ENCODE results near the gene FITM2. TPM values are rescaled to one million over a fixed set of nuclear protein-coding genes. Genes with fewer than 3 reads are reported as not detected.

The FITM2 gene
- total RNA-seq, 4 donors from 2014 or later = 9.0 to 13.8 (median 10.7) TPM

DNA sequence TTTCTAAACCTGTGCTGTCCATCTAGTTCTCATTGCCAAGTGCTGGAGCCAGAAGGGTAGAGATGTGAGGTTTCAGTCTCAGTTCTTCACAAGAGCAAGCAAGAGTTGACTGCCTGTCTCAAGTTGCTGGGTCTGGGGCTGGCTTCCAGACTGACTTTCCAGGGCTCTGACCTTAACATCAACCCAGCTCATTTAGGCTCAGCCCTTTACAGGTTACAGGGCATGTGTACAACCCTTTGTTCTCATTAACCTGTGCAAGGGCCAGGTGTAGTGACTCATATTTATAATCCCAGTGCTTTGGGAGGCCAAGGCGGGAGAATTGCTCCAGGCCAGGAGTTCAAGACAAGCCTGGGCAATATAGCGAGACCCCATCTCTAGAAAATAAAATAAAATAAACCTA, 30.6 kb downstream of the FITM2 start:
- TF ChIP-seq POLR2A (IDR thresholded peaks at IDR 0.05) (no peak), EP300 (IDR thresholded peaks at IDR 0.05) (no peak)
- TF ChIP-seq, protein P1, sequence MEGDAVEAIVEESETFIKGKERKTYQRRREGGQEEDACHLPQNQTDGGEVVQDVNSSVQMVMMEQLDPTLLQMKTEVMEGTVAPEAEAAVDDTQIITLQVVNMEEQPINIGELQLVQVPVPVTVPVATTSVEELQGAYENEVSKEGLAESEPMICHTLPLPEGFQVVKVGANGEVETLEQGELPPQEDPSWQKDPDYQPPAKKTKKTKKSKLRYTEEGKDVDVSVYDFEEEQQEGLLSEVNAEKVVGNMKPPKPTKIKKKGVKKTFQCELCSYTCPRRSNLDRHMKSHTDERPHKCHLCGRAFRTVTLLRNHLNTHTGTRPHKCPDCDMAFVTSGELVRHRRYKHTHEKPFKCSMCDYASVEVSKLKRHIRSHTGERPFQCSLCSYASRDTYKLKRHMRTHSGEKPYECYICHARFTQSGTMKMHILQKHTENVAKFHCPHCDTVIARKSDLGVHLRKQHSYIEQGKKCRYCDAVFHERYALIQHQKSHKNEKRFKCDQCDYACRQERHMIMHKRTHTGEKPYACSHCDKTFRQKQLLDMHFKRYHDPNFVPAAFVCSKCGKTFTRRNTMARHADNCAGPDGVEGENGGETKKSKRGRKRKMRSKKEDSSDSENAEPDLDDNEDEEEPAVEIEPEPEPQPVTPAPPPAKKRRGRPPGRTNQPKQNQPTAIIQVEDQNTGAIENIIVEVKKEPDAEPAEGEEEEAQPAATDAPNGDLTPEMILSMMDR (IDR thresholded peaks at IDR 0.05) = no peak
- H3K4me1 ChIP-seq = no peaks in the 10 kb centered on the region
- no peaks in the 10 kb centered on the region for H3K9me3 ChIP-seq
- H3K36me3 ChIP-seq = peaks cover 0 to 22% (median 0%) of the 10 kb centered on the region in 3 donors
- H3K27me3 ChIP-seq = no peaks in the 10 kb centered on the region
- no peak overlapping the region for H3K27ac ChIP-seq
- no peak overlapping the region for H3K4me3 ChIP-seq
- 94 to 100% methylated on average over 2 of the region's 2 CpGs for WGBS, 2 donors
- no peak for DNase-seq (ENCODE audit: low spot score in 2 of 2)

DNA sequence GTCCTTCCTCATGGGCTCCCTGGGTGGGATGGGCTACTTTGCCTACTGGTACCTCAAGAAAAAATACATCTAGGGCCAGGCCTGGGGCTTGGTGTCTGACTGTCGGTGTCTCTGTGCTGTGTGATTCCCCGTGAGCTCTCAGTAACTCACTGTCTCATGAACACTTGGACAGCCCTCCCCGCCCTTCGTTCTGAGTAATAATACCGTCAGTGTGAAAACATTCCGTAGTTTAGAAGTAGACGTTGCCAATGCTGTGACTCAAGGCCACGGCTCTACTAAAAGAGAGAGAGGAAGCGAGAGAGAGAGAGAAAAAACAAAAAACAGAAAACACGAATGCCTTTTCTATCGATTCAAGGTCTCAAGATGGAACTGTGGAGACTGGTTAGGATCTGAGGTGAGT, 31.8 kb downstream of the FITM2 start:
- Histone ChIP-seq H3K9me3 (no peaks in the 10 kb centered on the region), H3K27ac (no peak overlapping the region), H3K36me3 (peaks cover 0 to 26% (median 0%) of the 10 kb centered on the region in 3 donors), H3K4me3 (no peak overlapping the region), H3K27me3 (no peaks in the 10 kb centered on the region), H3K4me1 (no peaks in the 10 kb centered on the region)
- TF ChIP-seq POLR2A (IDR thresholded peaks at IDR 0.05) = no peak
- no peak for TF ChIP-seq EP300 (IDR thresholded peaks at IDR 0.05)
- TF ChIP-seq, protein P1 (IDR thresholded peaks at IDR 0.05) = no peak
- DNase-seq (ENCODE audit: low spot score in 2 of 2) = no peak
- WGBS, 2 donors = 87 to 88% methylated on average over 11 of the region's 11 CpGs

DNA sequence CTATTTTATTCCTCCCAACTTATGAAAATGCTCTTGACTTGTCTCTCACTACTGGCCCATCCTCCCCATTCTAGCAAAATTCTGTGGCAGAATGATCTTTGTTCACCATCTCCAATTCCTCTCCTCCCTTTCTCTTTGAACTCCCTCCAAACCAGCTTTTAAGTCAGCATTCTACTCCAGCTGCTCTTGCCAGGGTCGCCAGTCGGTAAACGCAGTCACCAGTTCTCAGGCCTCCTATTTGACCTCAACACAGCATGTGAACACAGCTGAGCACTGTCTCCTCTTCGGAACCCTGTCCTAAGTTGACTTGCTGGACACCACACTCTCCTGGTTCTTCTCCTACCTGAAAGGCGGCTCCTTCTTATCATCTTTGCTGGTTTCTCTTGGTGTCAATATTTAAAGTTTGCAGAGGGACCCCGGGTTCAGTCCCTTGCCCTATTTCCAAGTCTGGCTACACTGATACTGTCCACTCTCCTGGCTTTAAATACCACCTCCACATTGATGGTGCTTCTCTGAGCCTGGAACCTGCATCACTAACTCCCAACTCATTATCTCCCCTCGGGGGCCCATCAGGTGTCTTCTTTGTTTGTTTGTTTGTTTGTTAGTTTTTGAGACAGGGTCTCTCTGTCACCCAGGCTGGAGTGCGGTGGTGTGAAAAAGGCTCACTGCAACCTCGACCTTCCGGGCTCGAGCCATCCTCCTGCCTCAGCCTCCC, 36.5 kb downstream of the FITM2 start:
- no peak for DNase-seq (ENCODE audit: low spot score in 2 of 2)
- H3K27me3 ChIP-seq = no peaks in the 10 kb centered on the region

DNA sequence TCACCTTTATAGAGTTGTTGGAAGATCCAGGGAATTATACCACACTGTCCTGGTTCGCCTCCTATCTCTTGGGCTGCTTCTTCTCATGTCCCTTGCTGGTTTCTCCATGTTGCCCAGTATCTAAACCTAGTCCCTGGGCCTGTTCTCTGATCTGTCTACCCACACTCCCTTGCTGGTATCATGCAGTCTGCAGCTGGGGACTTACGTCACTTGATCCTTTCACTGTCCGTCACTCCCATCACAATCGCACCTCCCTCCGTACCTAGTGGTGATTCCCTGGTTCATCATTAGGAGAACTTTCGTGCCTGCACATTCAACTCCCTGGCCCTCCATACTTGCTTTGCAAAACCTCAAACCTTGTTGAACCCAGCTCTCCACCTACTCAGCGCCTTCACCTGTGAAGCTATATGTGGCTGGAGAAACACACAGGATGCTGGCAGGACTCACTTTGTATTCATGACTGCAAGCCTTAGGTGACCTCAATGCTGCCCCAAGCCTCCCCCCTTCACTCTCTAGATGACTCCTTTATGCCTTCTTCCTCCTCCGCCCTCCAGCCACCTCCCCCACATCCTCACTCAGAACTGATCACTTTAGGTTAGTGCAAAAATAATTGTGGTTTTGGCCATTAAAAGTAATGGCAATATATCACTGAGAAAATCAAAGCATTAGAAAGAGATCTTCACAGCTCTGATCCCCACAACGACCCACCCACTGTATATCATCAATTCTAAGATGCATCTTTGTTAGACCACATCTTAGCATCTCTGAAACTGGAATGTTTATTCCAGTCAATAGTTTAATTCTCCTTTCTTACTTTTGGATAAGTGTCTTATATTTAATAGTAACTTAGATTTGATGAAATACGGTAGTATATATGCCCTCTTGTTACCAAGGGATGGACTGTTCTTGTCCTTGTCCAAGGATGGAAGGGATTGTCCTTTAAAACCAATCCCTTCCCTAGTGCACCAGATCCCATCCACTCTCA, 37.5 kb downstream of the FITM2 start:
- no peak overlapping the region for H3K27ac ChIP-seq
- TF ChIP-seq, protein P1 (IDR thresholded peaks at IDR 0.05) = no peak
- TF ChIP-seq EP300 (IDR thresholded peaks at IDR 0.05) = no peak
- TF ChIP-seq POLR2A (IDR thresholded peaks at IDR 0.05) = no peak
- no peak overlapping the region for H3K4me3 ChIP-seq
- no peaks in the 10 kb centered on the region for H3K4me1 ChIP-seq
- no peaks in the 10 kb centered on the region for H3K27me3 ChIP-seq
- H3K36me3 ChIP-seq = peaks cover 0 to 51% (median 0%) of the 10 kb centered on the region in 3 donors
- H3K9me3 ChIP-seq = peaks cover 0 to 6% (median 0%) of the 10 kb centered on the region in 4 donors
- DNase-seq (ENCODE audit: low spot score in 2 of 2) = no peak
- WGBS, 2 donors = 85 to 89% methylated on average over 10 of the region's 10 CpGs

More for the DNA sequence above, 36.5 kb downstream of the FITM2 start:
- TF ChIP-seq, protein P1 (IDR thresholded peaks at IDR 0.05) = no peak
- TF ChIP-seq EP300 (IDR thresholded peaks at IDR 0.05) (no peak), POLR2A (IDR thresholded peaks at IDR 0.05) (no peak)
- WGBS, 2 donors = 77 to 80% methylated on average over 11 of the region's 11 CpGs
- H3K4me3 ChIP-seq = no peak overlapping the region
- H3K9me3 ChIP-seq = peaks cover 0 to 2% (median 0%) of the 10 kb centered on the region in 4 donors
- H3K36me3 ChIP-seq = peaks cover 0 to 52% (median 0%) of the 10 kb centered on the region in 3 donors
- H3K27ac ChIP-seq = no peak overlapping the region
- H3K4me1 ChIP-seq = no peaks in the 10 kb centered on the region
